Measurements from ENCODE around the gene PMM1. TPM values are rescaled to one million over a fixed set of nuclear protein-coding genes. Genes with fewer than 3 reads are reported as not detected.

Gene PMM1
- total RNA-seq, 2 donors from 2014 or later: 24.9 to 25.3 TPM

DNA sequence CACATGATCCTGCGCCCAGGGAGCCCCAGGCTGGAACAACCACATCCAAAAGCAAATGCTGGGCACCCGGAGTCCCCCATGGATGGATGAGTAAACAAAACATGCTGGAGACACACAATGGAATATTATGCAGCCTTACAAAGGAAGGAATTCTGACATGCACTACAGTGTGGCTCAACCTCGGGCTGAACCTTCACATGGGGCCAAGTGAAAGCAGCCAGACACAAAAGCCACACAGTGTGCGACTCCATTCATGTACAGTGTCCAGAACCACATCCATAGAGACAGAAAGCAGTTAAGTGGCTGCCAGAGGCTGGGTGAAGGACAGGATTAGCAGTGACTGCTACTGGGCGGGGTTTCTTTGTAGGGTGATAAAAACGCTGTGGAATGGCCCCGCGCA is 55.4 kb downstream of the PMM1 start:
- Histone ChIP-seq H3K27me3 (replicated peaks; ENCODE audit: insufficient read depth) (no peaks in the 10 kb centered on the region), H3K9me3 (no peaks in the 10 kb centered on the region), H3K27ac (no peak overlapping the region), H3K4me3 (no peak overlapping the region), H3K36me3 (peaks cover 23% of the 10 kb centered on the region), H3K4me1 (ENCODE audit: control insufficient read depth in 1 of 2, low read depth in 2 of 2) (peaks cover 0 to 7% of the 10 kb centered on the region in 2 donors)
- no peak for ATAC-seq (ENCODE audit: insufficient number of reproducible peaks, low FRiP score, low read depth)
- TF ChIP-seq, protein P1, sequence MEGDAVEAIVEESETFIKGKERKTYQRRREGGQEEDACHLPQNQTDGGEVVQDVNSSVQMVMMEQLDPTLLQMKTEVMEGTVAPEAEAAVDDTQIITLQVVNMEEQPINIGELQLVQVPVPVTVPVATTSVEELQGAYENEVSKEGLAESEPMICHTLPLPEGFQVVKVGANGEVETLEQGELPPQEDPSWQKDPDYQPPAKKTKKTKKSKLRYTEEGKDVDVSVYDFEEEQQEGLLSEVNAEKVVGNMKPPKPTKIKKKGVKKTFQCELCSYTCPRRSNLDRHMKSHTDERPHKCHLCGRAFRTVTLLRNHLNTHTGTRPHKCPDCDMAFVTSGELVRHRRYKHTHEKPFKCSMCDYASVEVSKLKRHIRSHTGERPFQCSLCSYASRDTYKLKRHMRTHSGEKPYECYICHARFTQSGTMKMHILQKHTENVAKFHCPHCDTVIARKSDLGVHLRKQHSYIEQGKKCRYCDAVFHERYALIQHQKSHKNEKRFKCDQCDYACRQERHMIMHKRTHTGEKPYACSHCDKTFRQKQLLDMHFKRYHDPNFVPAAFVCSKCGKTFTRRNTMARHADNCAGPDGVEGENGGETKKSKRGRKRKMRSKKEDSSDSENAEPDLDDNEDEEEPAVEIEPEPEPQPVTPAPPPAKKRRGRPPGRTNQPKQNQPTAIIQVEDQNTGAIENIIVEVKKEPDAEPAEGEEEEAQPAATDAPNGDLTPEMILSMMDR (IDR thresholded peaks at IDR 0.05): no peak
- no peak for DNase-seq (ENCODE audit: low spot score)

DNA sequence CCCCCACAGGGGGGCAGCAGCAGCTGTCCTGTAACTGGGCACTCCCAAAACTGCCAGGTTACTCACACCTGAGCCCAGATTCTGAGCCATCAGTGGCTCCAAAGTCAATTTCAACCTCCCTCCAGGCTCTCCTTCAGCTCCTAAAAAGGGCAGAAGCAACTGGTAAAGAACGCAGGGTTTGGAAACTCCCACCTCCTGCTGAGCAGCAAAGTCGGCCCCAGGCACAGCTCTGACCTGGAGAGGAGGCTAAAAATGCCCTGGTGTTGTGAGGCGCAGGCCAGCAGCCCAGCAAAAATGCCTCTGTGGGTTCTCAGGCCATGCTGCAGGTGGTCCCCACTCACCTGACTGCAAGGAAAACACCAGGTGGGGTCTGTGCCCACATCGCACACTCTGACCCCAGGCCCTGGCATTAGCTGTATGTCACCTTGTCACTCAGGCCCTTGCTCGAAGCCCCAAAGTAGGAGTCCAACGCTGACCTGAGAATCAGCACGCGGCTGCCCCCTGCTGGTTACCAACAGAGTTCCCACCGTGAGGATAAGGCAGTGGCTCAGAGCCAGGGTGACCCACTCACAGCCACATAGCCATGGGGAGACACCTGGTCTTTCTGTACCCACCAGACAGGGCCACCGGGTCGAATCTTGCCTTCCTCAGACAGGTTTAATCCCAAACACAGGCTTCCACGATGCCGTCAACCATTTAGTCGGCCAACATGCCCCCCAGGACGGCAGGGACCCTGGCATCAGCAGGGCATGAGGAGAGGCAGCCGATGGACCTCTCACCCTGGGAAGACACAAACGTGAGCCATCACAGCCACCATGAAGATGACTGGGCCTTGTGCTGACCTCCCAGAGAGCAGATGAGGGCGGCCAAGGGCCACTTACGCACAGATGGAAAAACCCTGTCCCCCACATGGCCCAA is 56.5 kb downstream of the PMM1 start:
- Histone ChIP-seq H3K9me3 (no peaks in the 10 kb centered on the region), H3K27ac (peak overlapping the region in 1 of 2 donors; percentile 40), H3K4me3 (no peak overlapping the region), H3K36me3 (peaks cover 33% of the 10 kb centered on the region), H3K27me3 (replicated peaks; ENCODE audit: insufficient read depth) (no peaks in the 10 kb centered on the region), H3K4me1 (ENCODE audit: control insufficient read depth in 1 of 2, low read depth in 2 of 2) (peaks cover 0 to 7% of the 10 kb centered on the region in 2 donors)
- DNase-seq (ENCODE audit: low spot score) (no peak), ATAC-seq (ENCODE audit: insufficient number of reproducible peaks, low FRiP score, low read depth) (no peak)
- TF ChIP-seq, protein P1 (IDR thresholded peaks at IDR 0.05): peak; percentile 86

DNA sequence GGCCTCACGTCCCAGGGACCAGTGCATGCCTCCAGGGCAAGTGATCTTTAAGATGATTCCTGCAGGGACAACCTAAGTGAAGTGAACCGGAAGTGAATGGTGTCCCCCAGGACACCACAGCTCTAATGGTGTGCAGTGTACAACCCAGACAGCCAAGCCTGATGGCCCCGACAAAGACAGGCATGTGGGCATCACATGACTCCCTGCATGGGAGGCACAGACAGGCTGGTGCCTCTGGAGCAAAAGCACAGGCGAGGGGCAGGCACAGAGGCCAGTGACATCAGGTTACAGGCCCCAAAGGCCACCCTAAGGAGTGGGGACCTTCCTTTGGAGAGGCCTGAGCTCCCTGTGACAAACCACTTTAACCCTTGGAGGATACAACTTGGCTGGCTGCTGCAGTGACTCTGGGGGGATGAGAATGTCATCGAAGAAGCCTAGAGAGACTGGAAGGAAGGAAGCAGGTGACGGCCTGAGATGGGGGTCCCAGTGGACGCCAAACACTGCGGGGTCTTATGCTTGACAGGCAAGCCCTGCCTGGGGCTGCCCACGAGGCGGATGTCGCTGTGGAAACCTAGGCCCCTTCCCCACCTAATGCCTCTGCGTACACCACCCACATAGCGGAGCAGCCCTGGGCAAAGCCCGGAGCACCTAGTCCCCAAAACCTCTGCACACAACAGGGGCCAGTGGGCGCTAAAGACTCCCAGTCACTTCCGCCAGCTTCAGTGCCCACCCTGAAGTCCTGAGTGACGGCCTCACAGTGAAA is 57.7 kb downstream of the PMM1 start:
- no peak for ATAC-seq (ENCODE audit: insufficient number of reproducible peaks, low FRiP score, low read depth)
- Histone ChIP-seq H3K9me3 (no peaks in the 10 kb centered on the region), H3K27ac (peak overlapping the region in 1 of 2 donors; percentile 1), H3K36me3 (peaks cover 46% of the 10 kb centered on the region), H3K4me3 (no peak overlapping the region), H3K27me3 (replicated peaks; ENCODE audit: insufficient read depth) (no peaks in the 10 kb centered on the region), H3K4me1 (ENCODE audit: control insufficient read depth in 1 of 2, low read depth in 2 of 2) (peaks cover 0 to 10% of the 10 kb centered on the region in 2 donors)
- TF ChIP-seq, protein P1 (IDR thresholded peaks at IDR 0.05): no peak
- no peak for DNase-seq (ENCODE audit: low spot score)

DNA sequence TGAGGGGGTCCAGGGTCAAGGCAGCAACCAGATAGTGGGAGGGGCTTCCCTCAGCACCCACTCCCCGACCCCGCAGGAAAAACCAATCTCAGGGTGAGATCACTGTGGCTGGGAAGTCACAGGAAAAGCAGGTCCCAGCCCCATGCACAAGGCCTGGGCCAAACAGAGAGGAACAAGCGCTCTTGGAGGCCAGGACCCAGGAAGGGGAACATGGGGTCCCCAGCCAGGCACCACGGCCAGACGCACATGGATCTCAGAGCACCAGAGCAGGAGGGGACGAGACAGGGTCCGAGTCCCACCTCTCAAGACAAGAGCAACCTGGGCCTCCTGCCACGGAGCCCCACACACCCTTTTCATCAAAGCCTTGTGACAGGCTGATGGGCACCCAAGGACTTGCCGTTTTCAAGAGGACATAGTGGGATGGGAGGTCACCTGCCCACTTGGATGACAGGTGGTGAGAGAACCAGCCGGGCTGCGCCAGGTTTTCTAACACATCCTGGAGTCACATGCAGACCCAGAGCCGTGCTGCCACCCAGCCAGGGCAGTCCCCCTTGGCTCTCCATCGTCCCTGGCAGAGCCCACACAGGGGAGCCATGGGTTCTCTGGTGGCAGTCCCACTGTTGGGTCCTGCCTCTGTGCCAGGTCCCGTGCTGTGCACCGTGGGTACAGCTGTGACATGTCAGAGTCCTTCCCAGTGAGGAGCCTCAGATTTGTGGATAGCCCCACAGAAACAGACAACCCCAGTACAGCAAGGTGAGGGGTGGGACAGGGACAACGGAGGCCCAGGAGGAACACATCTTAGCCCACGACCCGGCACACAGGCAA is 58.5 kb downstream of the PMM1 start:
- Histone ChIP-seq H3K4me1 (ENCODE audit: control insufficient read depth in 1 of 2, low read depth in 2 of 2) (peaks cover 0 to 18% of the 10 kb centered on the region in 2 donors), H3K36me3 (peaks cover 48% of the 10 kb centered on the region), H3K27ac (peak overlapping the region in 1 of 2 donors; percentile 1), H3K4me3 (no peak overlapping the region), H3K9me3 (no peaks in the 10 kb centered on the region), H3K27me3 (replicated peaks; ENCODE audit: insufficient read depth) (no peaks in the 10 kb centered on the region)
- no peak for DNase-seq (ENCODE audit: low spot score)
- TF ChIP-seq, protein P1 (IDR thresholded peaks at IDR 0.05): no peak
- ATAC-seq (ENCODE audit: insufficient number of reproducible peaks, low FRiP score, low read depth): no peak
